K562 (cell line): Measurements from ENCODE around the gene FCRL6. TPM values are rescaled to one million over a fixed set of nuclear protein-coding genes. Genes with fewer than 3 reads are reported as not detected.

Source experiments
- ATAC-seq: fragments of 200-7000 bp; cut with Tn5 transposase; 3 replicates; pipeline ENCODE4 v1.9.1; 2020; ENCODE audit warnings: moderate library complexity
- BruUV-seq: library from RNA; stranded (reverse); fragments of 400-500 nt; replicated peaks from 2 replicates; lab custom pipeline; 2021; lab: Mats Ljungman, UMichigan
- CTCF ChIA-PET: fragments of 300-600 bp; formaldehyde crosslinking; extraction: SDS; loops from one replicate; lab custom pipeline; 2021; ENCODE audit warnings: low intra/inter-chr PET ratio; lab: Yijun Ruan, JAX
- POLR2A ChIA-PET: fragments of 300-600, 350-650 bp; sonication (Branson Sonifier 250); formaldehyde crosslinking; extraction: SDS; loops from one replicate; lab custom pipeline; 2021; ENCODE audit warnings: antibody characterized with exemption, inconsistent platforms; lab: Yijun Ruan, JAX
- DNase-seq, 4 experiments: peaks; one replicate each; pipeline versions ENCODE4 v3.0.0 to v3.0.0-alpha.2; 2011 to 2018; ENCODE audit warnings: low spot score in 3 of 4, mixed read lengths in 3 of 4; ENCODE audit errors: extremely low read depth in 1 of 4
- FAIRE-seq: peaks from 2 replicates; lab custom pipeline; 2011; peaks lifted over from hg19 to GRCh38; lab: Jason Lieb, UNC
- H2AFZ ChIP-seq: 2 replicates; pipeline ENCODE4 v1.6.0; 2011; ENCODE audit warnings: low read depth, low read length, control low read depth, inconsistent platforms
- H3K27ac ChIP-seq: fragments of 200-600 bp; 3 replicates; pipeline ENCODE4 v1.8.0; 2011; ENCODE audit warnings: low read depth, mild to moderate bottlenecking, control low read depth, inconsistent platforms, low read length, moderate library complexity, mixed read lengths; ENCODE audit errors: extremely low read depth
- H3K27me3 ChIP-seq, 2 experiments: fragments of 300-600 bp in 1 of 2; 2 replicates in 1 of 2; 3 replicates in 1 of 2; pipeline versions ENCODE4 v1.6.0 to v1.8.0; 2011; ENCODE audit warnings: inconsistent platforms in 2 of 2, low read length in 2 of 2, mild to moderate bottlenecking in 1 of 2, mixed read lengths in 1 of 2, moderate library complexity in 1 of 2; ENCODE audit not compliant: control insufficient read depth in 2 of 2, insufficient read depth in 2 of 2
- H3K36me3 ChIP-seq: fragments of 300-600 bp; 3 replicates; pipeline ENCODE4 v1.8.0; 2011; ENCODE audit warnings: mild to moderate bottlenecking, low read length, inconsistent platforms; ENCODE audit not compliant: control insufficient read depth, insufficient read depth
- H3K4me1 ChIP-seq, 2 experiments: fragments of 200-600 bp in 1 of 2; replicated peaks in 1 of 2; 2 replicates in 1 of 2; 3 replicates in 1 of 2; pipeline versions ENCODE4 v1.5.1 to v1.8.0; 2011; ENCODE audit warnings: inconsistent platforms in 2 of 2, low read length in 2 of 2, mild to moderate bottlenecking in 1 of 2, mixed read lengths in 1 of 2, moderate library complexity in 1 of 2; ENCODE audit not compliant: control insufficient read depth in 2 of 2, insufficient read depth in 2 of 2
- H3K4me2 ChIP-seq: 2 replicates; pipeline ENCODE4 v1.6.1; 2011; ENCODE audit warnings: low read length, control low read depth, inconsistent platforms, mixed read lengths; ENCODE audit not compliant: insufficient read depth
- H3K4me3 ChIP-seq: fragments of 200-600 bp; sonication (generic), shearing (Covaris generic); 2 replicates; pipeline ENCODE4 v1.5.1; 2016; ENCODE audit warnings: control low read depth, inconsistent platforms
- H3K79me2 ChIP-seq: fragments of 200-600 bp; 3 replicates; pipeline ENCODE4 v1.8.0; 2011; ENCODE audit warnings: low read length, inconsistent platforms; ENCODE audit not compliant: control insufficient read depth, insufficient read depth
- H3K9ac ChIP-seq, 2 experiments: 2 replicates each; pipeline versions ENCODE4 v1.6.0 to v1.6.1; 2011; ENCODE audit warnings: low read depth in 2 of 2, low read length in 2 of 2, control low read depth in 1 of 2, inconsistent platforms in 1 of 2, mild to moderate bottlenecking in 1 of 2, mixed read lengths in 1 of 2; ENCODE audit not compliant: insufficient read depth in 1 of 2
- H3K9me1 ChIP-seq: one replicate; pipeline ENCODE4 v1.6.0; 2011; ENCODE audit warnings: inconsistent platforms, mild to moderate bottlenecking, low read length, moderate library complexity; ENCODE audit not compliant: control insufficient read depth, insufficient read depth
- H3K9me3 ChIP-seq: replicated peaks from 2 replicates; pipeline ENCODE4 v1.5.1; 2011; ENCODE audit warnings: low read depth, low read length, inconsistent platforms; ENCODE audit not compliant: control insufficient read depth, insufficient read depth
- H4K20me1 ChIP-seq: replicated peaks from 2 replicates; pipeline ENCODE4 v1.6.1; 2011; ENCODE audit warnings: low read length, inconsistent platforms, mixed read lengths; ENCODE audit not compliant: control insufficient read depth, insufficient read depth
- DDX20 ChIP-seq: fragments of 450-650 bp; IDR thresholded peaks from 2 replicates; pipeline ENCODE4 v1.6.1; 2016; ENCODE audit warnings: missing genetic modification characterization, low read depth, mild to moderate bottlenecking, missing compliant biosample characterization, moderate library complexity
- PKNOX1 ChIP-seq: fragments of 450-650 bp; IDR thresholded peaks from 2 replicates; pipeline ENCODE4 v1.6.1; 2016
- POLR2G ChIP-seq: fragments of 200-400 bp; formaldehyde crosslinking; IDR thresholded peaks from 2 replicates; pipeline ENCODE4 v1.6.1; 2017; ENCODE audit warnings: low read depth, mild to moderate bottlenecking, antibody characterized with exemption, low read length, moderate library complexity
- REST ChIP-seq, 2 experiments: fragments of 450-650 bp; formaldehyde crosslinking in 1 of 2; IDR thresholded peaks; 2 replicates each; pipeline versions ENCODE4 v1.4.0 to v1.6.1; 2014 to 2020; ENCODE audit warnings: mild to moderate bottlenecking in 2 of 2, borderline replicate concordance in 1 of 2, low read depth in 1 of 2
- RUNX1 ChIP-seq: sonication (generic); IDR thresholded peaks from 2 replicates; pipeline ENCODE4 v1.6.1; 2016; ENCODE audit warnings: antibody characterized with exemption, low read depth
- ZMIZ1 ChIP-seq, 2 experiments: fragments of 150-350 bp in 1 of 2; IDR thresholded peaks; 2 replicates each; pipeline ENCODE4 v1.6.1; 2012 to 2016; ENCODE audit warnings: low read depth in 2 of 2, low read length in 2 of 2, mild to moderate bottlenecking in 1 of 2, moderate library complexity in 1 of 2
- ZNF408 ChIP-seq: fragments of 250-450 bp; sonication (Bioruptor Pico); IDR thresholded peaks from 2 replicates; pipeline ENCODE4 v1.4.0; 2020; ENCODE audit warnings: low read depth, mild to moderate bottlenecking, moderate library complexity
- ZNF436 ChIP-seq: fragments of 250-450, 450-650 bp; sonication (Bioruptor Pico); formaldehyde crosslinking; IDR thresholded peaks from 2 replicates; pipeline ENCODE4 v1.7.0; 2020; ENCODE audit warnings: mild to moderate bottlenecking
- WGBS: fragments of 100-300 bp; shearing (Covaris generic); methylation state at CpG from one replicate; pipeline ENCODE4 v1.1.6; 2016; ENCODE audit warnings: low coverage, mixed read lengths; ENCODE audit not compliant: insufficient coverage; ENCODE audit errors: missing lambda C conversion rate; 5-methylcytosine and 5-hydroxymethylcytosine counted together
- in situ Hi-C: fragments of 300-500 bp; cut with MboI; formaldehyde crosslinking; loops from 4 replicates; pipeline ENCODE4 v1.15.0; 2018; ENCODE audit warnings: inconsistent platforms, mixed read lengths
- intact Hi-C: fragments of 100-400 bp; cut with micrococcal nuclease; formaldehyde crosslinking; loops from 2 replicates; pipeline ENCODE4 v1.14.2; 2022
- polyA plus RNA-seq, 8 experiments: library from polyadenylated mRNA; depleted of rRNA in 4 of 8; stranded (reverse) in 5 of 8; unstranded in 3 of 8; fragments of >200 nt; fragmentation: Nextera tagmentation in 2 of 8; fragmentation: Illumina TruSeq in 1 of 8; extraction: Ambion mirVana in 2 of 8; extraction: Trizol in 1 of 8; gene quantifications; 2 replicates each; pipeline versions ENCODE4 v1.2.1 to v1.2.3, GENCODE V29; 2011 to 2014; ENCODE audit warnings: inconsistent platforms in 1 of 8, missing spikeins in 1 of 8
- total RNA-seq, 7 experiments: library from RNA; depleted of rRNA in 6 of 7; stranded (reverse); fragments of >200 nt in 6 of 7; fragmentation: Illumina TruSeq in 2 of 7; extraction: Trizol in 2 of 7; gene quantifications; 2 replicates each; pipeline versions ENCODE4 v1.2.1 to v1.2.3, GENCODE V29; 2011 to 2021; ENCODE audit warnings: low replicate concordance in 1 of 7

FCRL6 gene
- total and polyA plus RNA-seq, 9 of the 15 experiments (the other 6 are each of a cell fraction or from before 2014, with no cell fraction given): not detected

- WGBS: 3% methylated on average over 3 of the region's 3 CpGs
- no peaks in the 10 kb centered on the region for H3K9me3 ChIP-seq
- no peaks in the 10 kb centered on the region for H3K79me2 ChIP-seq
- H4K20me1 ChIP-seq: no peaks in the 10 kb centered on the region
- ATAC-seq: no peak
- H3K9me1 ChIP-seq: no peaks in the 10 kb centered on the region
- in situ Hi-C loops: no loop called here
- H2AFZ ChIP-seq: no peak overlapping the region
- ChIA-PET POLR2A (no interaction called here), CTCF (no interaction called here)
- H3K9ac ChIP-seq: no peak overlapping the region
- DNase-seq: no peak
- FAIRE-seq: no peak
- no peaks in the 10 kb centered on the region for H3K36me3 ChIP-seq
- H3K4me1 ChIP-seq: peaks cover 0 to 5% of the 10 kb centered on the region in 2 experiments; a peak in 2 of 5 replicates
- H3K27ac ChIP-seq: no peak overlapping the region
- peaks cover 23 to 91% of the 10 kb centered on the region in 2 experiments; a peak in 4 of 5 replicates for H3K27me3 ChIP-seq
- H3K4me2 ChIP-seq: no peak overlapping the region
- no TSS peak for BruUV-seq
- no peak for TF ChIP-seq ZNF408
- TF ChIP-seq REST (IDR thresholded peaks at IDR 0.05; ENCODE audit: borderline replicate concordance): no peak
- TF ChIP-seq REST (CRISPR knock-in tag; IDR thresholded peaks at IDR 0.05; ENCODE audit: low read depth): no peak
- no peak for TF ChIP-seq RUNX1
- TF ChIP-seq ZMIZ1 (IDR thresholded peaks at IDR 0.05; ENCODE audit: low read depth in 2 of 2, low read length in 2 of 2): no peak
- TF ChIP-seq PKNOX1: peak; percentile 86
- TF ChIP-seq POLR2G: no peak
- no peak for TF ChIP-seq ZNF436
- TF ChIP-seq DDX20 (tag): no peak
- no peak overlapping the region for H3K4me3 ChIP-seq
- intact Hi-C loops: no loop called here
These were observed 23.4 kb downstream of the FCRL6 start for GRCh38 chr1:159825564-159825963.
